Dermis microvascular lymphatic vessel endothelial cell (primary cell): Measurements from ENCODE around the gene LRRC51. TPM values are rescaled to one million over a fixed set of nuclear protein-coding genes. Genes with fewer than 3 reads are reported as not detected.
"Not testable (repeated sequence)": the region's sequence is repeated elsewhere in the genome, so short reads cannot be mapped to it uniquely, and the experiment has no call there.

Source experiments
- DNase-seq, 2 donors: peaks; one replicate each; pipeline versions ENCODE4 v3.0.0 to v3.0.0-alpha.2; 2010; ENCODE audit warnings: low read depth in 2 of 2
- total RNA-seq: library from RNA; depleted of rRNA; stranded (reverse); fragments of >200 nt; gene quantifications from 2 replicates; pipeline ENCODE4 v1.2.1, GENCODE V29; 2014

Gene LRRC51
- total RNA-seq, 1 donor from 2014 or later = 3.2 TPM

GRCh38 chr11:72103754-72104167 lies 23.1 kb downstream of the LRRC51 start:
- DNase-seq = no peak

- DNase-seq = no peak
Measured at GRCh38 chr11:72105888-72106287, 25.2 kb downstream of the LRRC51 start, which contains the start of gene TOMT. Gene TOMT (plus strand): TSS chr11:72105924. CDS start chr11:72105952, 28 bp downstream.

DNA sequence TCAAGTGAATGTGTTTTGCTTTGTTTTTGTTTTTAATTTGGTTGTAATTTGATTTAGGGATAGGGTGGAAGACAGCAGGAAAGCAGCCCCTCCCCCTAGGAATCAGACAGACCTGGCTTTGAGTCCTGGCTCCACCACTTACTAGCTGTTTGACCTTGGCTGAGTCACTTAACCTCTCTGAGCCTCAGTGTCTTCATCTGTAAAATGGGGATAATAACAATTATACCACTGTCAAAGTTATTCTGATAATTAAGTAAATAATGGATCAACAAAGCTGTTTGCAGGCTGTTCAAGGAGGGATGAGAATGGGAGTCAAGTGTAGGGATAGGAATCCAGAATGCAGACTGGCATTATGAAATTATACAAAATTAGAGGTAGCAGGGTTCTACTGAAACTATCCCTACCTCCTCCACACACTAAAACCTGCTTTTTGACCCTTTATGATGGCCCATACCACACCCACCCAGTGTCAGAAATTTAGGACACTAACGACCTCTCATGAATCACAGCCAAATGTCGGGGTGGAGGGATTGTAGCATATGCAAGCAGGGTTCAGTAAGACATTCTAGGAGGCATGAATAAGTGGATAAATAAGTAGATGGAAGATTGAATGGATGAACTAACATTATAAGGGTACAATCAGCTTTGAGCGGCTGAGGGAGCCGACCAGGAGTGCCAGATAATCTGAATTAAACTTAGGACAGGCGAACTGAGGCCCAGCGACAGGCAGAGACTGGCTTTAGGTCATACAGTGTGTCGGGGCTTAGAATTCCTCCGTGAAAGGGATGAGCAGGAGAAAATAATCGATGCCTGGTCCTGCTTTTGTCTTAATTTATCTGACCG lies 30.9 kb downstream of the LRRC51 start:
- DNase-seq = no peak

GRCh38 chr11:72112143-72112977 lies 31.7 kb downstream of the LRRC51 start, which contains the start of gene ANAPC15:
Gene ANAPC15 (minus strand): TSS chr11:72112695. CDS start chr11:72111276, 1,419 bp downstream.
- DNase-seq = peak; percentile 99 to 100

DNA sequence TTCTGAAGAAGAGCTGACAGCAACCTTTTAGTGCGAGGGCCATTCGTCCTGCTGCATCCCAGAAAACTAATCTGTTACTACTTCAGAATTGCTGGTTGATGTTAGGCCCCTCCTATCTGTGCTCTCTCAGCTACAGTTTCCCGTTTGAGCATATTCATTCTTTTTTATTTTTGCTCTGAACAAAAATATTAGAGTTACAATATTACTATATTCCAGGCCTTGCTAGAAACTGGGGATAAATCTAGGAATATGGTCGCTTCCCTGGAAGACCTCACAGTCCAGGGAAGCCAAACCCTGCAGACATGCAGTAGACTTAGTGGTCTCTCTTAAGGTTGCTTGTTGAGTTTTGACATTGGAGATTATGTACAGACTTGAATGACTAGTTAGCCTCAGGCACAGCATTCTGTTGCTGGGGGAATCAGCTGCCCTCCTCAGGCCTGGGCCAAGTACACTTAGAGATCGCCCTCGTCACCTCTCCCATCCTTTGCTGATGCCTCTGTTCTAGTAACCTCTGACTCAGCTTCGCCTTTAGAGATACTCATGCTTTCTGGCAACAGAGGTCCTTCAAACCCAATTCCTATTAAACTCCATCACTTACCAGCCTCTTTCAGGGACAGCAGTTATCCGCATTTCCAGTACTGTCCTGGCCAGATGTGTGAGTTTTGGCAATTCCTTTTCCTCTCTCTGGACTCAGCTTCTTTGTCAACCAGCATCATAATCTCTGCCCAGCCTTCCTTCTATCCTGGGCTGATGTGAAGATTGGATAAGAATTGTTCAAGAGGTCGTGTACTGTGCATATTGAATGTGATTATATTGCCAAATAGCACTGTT lies 32.5 kb downstream of the LRRC51 start:
- no peak for DNase-seq

GRCh38 chr11:72114570-72114969 lies 33.9 kb downstream of the LRRC51 start:
- no peak for DNase-seq

- DNase-seq = no peak
Measured at GRCh38 chr11:72116019-72116755, 35.5 kb downstream of the LRRC51 start.

- no peak for DNase-seq
Measured at GRCh38 chr11:72119198-72119597, 38.5 kb downstream of the LRRC51 start.

DNA sequence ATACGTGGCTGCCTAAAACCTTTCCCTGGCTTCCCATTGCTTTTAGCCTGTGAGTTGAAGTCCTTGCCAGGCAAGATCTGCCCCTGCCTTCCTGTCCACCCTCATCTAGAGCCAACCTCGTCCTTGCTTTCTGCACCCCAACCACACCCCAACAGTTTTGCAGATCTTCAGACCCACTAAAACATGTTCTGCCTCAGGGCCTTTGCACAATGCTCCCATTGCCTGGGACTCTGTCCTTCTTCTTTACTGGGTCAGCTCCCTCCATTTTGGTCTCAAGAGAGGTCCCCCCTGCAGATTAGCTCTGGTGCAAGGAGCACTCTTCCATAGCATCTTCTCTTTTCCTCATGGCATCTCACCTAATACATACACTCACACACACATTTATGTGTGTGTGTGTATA lies 40.3 kb downstream of the LRRC51 start:
- DNase-seq = no peak

DNA sequence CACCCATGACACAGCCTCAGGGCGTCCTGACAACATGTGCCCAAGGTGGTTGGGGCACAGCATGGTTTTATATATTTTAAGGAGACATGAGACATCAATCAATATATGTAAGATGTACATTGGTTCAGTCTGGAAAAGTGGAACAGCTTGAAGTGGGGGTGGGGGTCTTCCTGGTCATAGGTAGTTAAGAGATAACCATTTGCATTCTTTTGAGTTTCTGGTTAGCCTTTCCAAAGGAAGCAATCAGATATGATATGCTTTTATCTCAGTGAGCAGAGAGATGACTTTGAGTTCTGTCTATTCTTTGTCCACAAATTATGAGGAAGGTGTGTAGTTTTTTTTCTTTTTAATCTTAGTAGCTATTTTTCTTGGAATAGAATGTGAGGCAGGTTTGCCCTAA lies 42.0 kb downstream of the LRRC51 start:
- no peak for DNase-seq

GRCh38 chr11:72123117-72123653 lies 42.5 kb downstream of the LRRC51 start:
- DNase-seq = no peak

DNA sequence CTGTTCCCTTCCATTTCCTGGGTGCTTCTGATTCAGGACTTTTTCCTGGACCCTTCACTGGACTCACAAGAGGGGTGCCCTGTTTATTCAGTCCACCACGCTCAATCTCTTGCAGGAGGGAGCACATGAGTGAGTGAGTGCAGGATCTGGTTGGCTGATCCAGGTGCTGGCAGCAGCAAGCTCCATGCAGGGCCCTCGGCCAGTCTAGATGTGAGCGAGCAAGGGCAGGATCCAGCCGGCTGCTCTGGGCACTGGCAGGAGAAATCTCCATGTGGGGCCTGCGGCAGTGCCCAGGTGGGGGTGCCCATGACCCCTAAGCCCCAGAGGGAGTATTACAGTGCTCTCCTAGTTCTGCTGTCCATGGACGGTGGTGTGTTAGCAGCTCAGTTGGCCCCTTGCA lies 43.4 kb downstream of the LRRC51 start:
- DNase-seq = no peak

DNA sequence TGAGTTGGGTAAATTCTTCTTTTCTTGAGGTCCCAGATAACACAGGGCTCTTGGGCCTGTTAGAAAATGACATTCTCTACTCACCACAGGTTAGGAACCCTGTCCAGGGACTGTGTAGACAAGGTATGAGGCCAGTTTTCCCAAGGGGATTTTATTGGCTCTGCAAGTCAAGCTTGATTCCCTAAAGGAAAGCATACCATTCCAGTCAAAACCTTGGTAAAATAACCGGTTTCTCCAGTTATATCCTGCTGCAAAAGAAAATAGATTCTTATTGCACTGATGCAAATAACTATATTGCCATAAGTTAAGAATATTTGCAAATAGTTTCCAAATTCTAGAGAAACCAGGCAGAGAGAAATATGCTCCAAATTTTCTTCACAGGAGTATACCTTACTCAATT lies 45.3 kb downstream of the LRRC51 start:
- DNase-seq = no peak

- no peak for DNase-seq
Measured at GRCh38 chr11:72127923-72128322, 47.3 kb downstream of the LRRC51 start.

DNA sequence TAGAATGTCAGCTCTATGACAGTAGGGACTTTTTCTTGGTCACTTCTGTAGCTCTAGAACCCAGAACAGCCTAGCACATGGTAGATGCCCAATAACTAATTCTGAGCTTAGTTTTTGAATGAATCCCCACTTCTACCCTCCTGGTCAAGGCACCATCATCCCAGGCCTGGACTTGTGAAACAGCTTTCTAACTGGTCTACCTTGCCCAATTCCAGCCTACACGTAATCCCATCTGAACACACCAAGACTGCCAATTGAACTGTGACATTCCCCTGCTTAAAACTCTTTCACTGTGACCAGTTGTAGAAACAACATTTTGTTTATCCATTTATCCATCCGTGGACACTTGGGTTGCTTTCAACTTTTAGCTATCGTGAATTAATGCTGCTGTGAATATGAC lies 48.7 kb downstream of the LRRC51 start:
- DNase-seq = no peak

DNA sequence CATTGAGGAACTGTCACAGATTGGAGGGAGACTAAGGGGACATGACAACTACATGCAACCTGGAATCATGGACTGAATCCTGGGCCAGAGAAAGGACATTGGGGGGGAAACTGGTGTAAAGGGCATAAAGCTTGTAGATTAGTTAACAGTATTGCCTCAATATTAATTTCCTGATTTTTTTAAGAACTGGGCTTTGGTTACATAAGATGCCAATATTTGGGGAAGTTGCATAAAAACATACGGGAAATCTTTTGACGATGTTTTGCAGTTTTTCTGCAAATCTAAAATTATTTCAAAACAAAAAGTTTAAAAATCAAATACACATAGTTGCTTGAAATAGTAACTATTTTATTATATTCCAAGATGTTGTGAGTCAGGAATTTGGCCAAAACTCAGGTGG lies 52.0 kb downstream of the LRRC51 start:
- DNase-seq = no peak

- DNase-seq = not testable (repeated sequence)
Measured at GRCh38 chr11:72135473-72135872, 54.8 kb downstream of the LRRC51 start, which contains the start of gene FOLR3. Gene FOLR3 (plus strand): TSS chr11:72135725. CDS start chr11:72135953, 228 bp downstream.

- no peak for DNase-seq
Measured at GRCh38 chr11:72135891-72136683, 55.4 kb downstream of the LRRC51 start.

DNA sequence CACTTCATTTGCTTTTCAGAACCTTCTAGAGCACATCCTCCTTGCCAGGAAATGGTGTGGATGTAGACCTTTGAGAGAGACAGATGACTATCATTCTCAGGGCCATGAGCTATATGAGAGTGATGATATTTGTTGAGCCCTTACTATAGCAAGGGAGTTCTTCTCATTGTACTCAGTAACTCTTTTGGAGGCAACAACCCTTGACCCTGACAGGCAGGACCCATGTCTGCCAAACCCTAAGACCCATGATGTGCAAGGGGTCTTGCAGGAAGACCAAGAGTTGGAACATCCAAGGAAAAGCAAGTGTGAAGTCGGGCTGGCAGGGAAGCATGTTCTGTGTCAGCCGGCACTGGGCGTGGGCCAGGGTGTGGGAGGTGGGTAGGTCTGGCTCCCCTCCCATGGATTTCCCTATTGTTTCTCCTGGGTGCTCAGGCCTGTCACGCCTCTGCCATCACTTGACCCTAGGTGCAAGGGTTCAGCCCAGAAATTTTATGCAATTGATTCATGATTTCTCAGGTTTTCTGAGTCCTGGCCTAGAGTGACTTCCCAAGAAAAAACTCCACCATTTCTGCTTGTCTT lies 56.1 kb downstream of the LRRC51 start:
- DNase-seq = no peak
